ENCODE data around the gene SLC25A21. TPM values are rescaled to one million over a fixed set of nuclear protein-coding genes. Genes with fewer than 3 reads are reported as not detected.

SLC25A21 gene
- total and polyA plus RNA-seq, 2 of the 13 experiments (the other 11 are each of a cell fraction or from before 2014, with no cell fraction given), result 1.9 to 2.9 TPM

GRCh38 chr14:37172024-37172869, at the start of gene SLC25A21 (continued):
- TF ChIP-seq CTCF (CRISPR knock-in tag; IDR thresholded peaks at IDR 0.05) (peak; percentile 50), MED13 (CRISPR knock-in tag; IDR thresholded peaks at IDR 0.05) (peak; percentile 76; the same call in 1 of the 2 replicates), ZNF589 (CRISPR knock-in tag; conservative IDR thresholded peaks at IDR 0.05) (peak; percentile 99), PRMT3 (CRISPR knock-in tag; IDR thresholded peaks at IDR 0.05; ENCODE audit: borderline replicate concordance, low read depth) (peak; percentile 93), SMYD3 (CRISPR knock-in tag; IDR thresholded peaks at IDR 0.05) (peak; percentile 90), NRL (CRISPR knock-in tag; IDR thresholded peaks at IDR 0.05; ENCODE audit: borderline replicate concordance) (peak; percentile 100), ZNF335 (CRISPR knock-in tag; IDR thresholded peaks at IDR 0.05) (peak; percentile 87), TEAD3 (CRISPR knock-in tag; optimal IDR thresholded peaks at IDR 0.05; ENCODE audit: borderline replicate concordance) (peak; percentile 27), NR2F1 (CRISPR knock-in tag; IDR thresholded peaks at IDR 0.05) (0 out of 4 replicates have a peak, but pooled peaks of 1 of the 2 experiments have one; percentile 4), POLR2AphosphoS5 (IDR thresholded peaks at IDR 0.05; ENCODE audit: low read depth, low read length) (peak; percentile 97), ZNF33B (CRISPR knock-in tag; IDR thresholded peaks at IDR 0.05) (peak; percentile 98), ZSCAN25 (CRISPR knock-in tag; IDR thresholded peaks at IDR 0.05) (peak; percentile 90), PRPF4 (IDR thresholded peaks at IDR 0.05; ENCODE audit: low read depth, low read length, poor library complexity, severe bottlenecking) (no peak), ZNF644 (CRISPR knock-in tag; IDR thresholded peaks at IDR 0.05; ENCODE audit: low read depth) (peak; percentile 64), IRF9 (CRISPR knock-in tag; IDR thresholded peaks at IDR 0.05; ENCODE audit: borderline replicate concordance) (peak; percentile 99), NCOA2 (CRISPR knock-in tag; IDR thresholded peaks at IDR 0.05) (peak; percentile 63), KAT7 (CRISPR knock-in tag; IDR thresholded peaks at IDR 0.05; ENCODE audit: borderline replicate concordance) (peak; percentile 99), ZFP91 (CRISPR knock-in tag; IDR thresholded peaks at IDR 0.05; ENCODE audit: borderline replicate concordance) (peak; percentile 97), HOXA5 (CRISPR knock-in tag; IDR thresholded peaks at IDR 0.05) (peak; percentile 96), HNF4G (IDR thresholded peaks at IDR 0.05; ENCODE audit: borderline replicate concordance, low read depth, low read length) (peak; percentile 52; the same call in 1 of the 2 replicates), HNF4G (CRISPR knock-in tag; IDR thresholded peaks at IDR 0.05; ENCODE audit: borderline replicate concordance, low read depth) (peak; percentile 92), THAP9 (CRISPR knock-in tag; IDR thresholded peaks at IDR 0.05; ENCODE audit: borderline replicate concordance) (peak; percentile 98)
